ENCODE measurements around the gene TBKBP1.

Gene TBKBP1

GRCh38 chr17:47693731-47694580, at the start of gene TBKBP1:
Gene TBKBP1 (plus strand): TSS chr17:47694161. CDS start chr17:47696113, 1,952 bp downstream.
- TF ChIP-seq CTCF (IDR thresholded peaks at IDR 0.05; ENCODE audit: insufficient read depth, low read length, missing control alignments) = no peak
- DNase-seq (ENCODE audit: low read depth, low spot score) = no peak
- ChIA-PET POLR2A (no interaction called here), CTCF (interaction anchor here (0.8 to 2.6 kb wide), 4 partner anchors 10 to 44 kb away, joined by 3 to 7 read pairs (median 4); no protein-coding TSS in a partner anchor)
- H3K4me3 ChIP-seq (ENCODE audit: low read depth, low read length) = peak within 1 kb of the TSS; percentile 67

- ChIA-PET CTCF (interaction anchor here (0.9 kb wide), 1 partner anchor 19 kb away, joined by 3 read pairs; no protein-coding TSS in a partner anchor), POLR2A (interaction anchor here (0.6 kb wide), 1 partner anchor 157 kb away, joined by 3 read pairs; no protein-coding TSS in a partner anchor)
- no peak for TF ChIP-seq CTCF (IDR thresholded peaks at IDR 0.05; ENCODE audit: insufficient read depth, low read length, missing control alignments)
- H3K4me3 ChIP-seq (ENCODE audit: low read depth, low read length) = no peak overlapping the region
- no peak for DNase-seq (ENCODE audit: low read depth, low spot score)
Measured at GRCh38 chr17:47644324-47644723, 49.6 kb upstream of the TBKBP1 start.

GRCh38 chr17:47649153-47649971, 44.6 kb upstream of the TBKBP1 start, which contains the start of gene KPNB1:
Gene KPNB1 (plus strand): TSS chr17:47649919. CDS start chr17:47650245, 326 bp downstream.
- CTCF ChIA-PET = interaction anchor here (0.6 to 7.8 kb wide), 5 partner anchors 10 to 34 kb away, joined by 3 to 115 read pairs (median 4); no protein-coding TSS in a partner anchor
- TF ChIP-seq CTCF (IDR thresholded peaks at IDR 0.05; ENCODE audit: insufficient read depth, low read length, missing control alignments) = no peak
- peak within 1 kb of the TSS; percentile 78 for H3K4me3 ChIP-seq (ENCODE audit: low read depth, low read length)
- POLR2A ChIA-PET = interaction anchor here (0.8 to 1.6 kb wide), 8 partner anchors 11 to 157 kb away, joined by 3 to 9 read pairs (median 3); no protein-coding TSS in a partner anchor
- peak; percentile 100 for DNase-seq (ENCODE audit: low read depth, low spot score)

GRCh38 chr17:47649972-47650524, 43.9 kb upstream of the TBKBP1 start:
- TF ChIP-seq CTCF (IDR thresholded peaks at IDR 0.05; ENCODE audit: insufficient read depth, low read length, missing control alignments) = no peak
- POLR2A ChIA-PET = interaction anchor here (0.7 to 1.6 kb wide), 6 partner anchors 10 to 35 kb away, joined by 3 to 9 read pairs (median 3); no protein-coding TSS in a partner anchor
- no peak for DNase-seq (ENCODE audit: low read depth, low spot score)
- CTCF ChIA-PET = interaction anchor here (0.6 to 7.8 kb wide), 4 partner anchors 14 to 34 kb away, joined by 4 to 115 read pairs (median 6); no protein-coding TSS in a partner anchor
- peak overlapping the region; percentile 76 for H3K4me3 ChIP-seq (ENCODE audit: low read depth, low read length)

GRCh38 chr17:47650525-47651522, 43.1 kb upstream of the TBKBP1 start:
- ChIA-PET POLR2A (interaction anchor here (0.7 to 1.4 kb wide), 2 partner anchors 14 to 30 kb away, joined by 3 to 4 read pairs; no protein-coding TSS in a partner anchor), CTCF (interaction anchor here (0.9 to 7.8 kb wide), 5 partner anchors 13 to 35 kb away, joined by 3 to 115 read pairs (median 5); no protein-coding TSS in a partner anchor)
- peak overlapping the region; percentile 78 for H3K4me3 ChIP-seq (ENCODE audit: low read depth, low read length)
- peak; percentile 55 for DNase-seq (ENCODE audit: low read depth, low spot score)
- no peak for TF ChIP-seq CTCF (IDR thresholded peaks at IDR 0.05; ENCODE audit: insufficient read depth, low read length, missing control alignments)

Data from AG04449 (cell line).